K562 (cell line): ENCODE data around the gene DSCAM.

Experiments
- FOXP1 ChIP-seq: sonication (generic); formaldehyde crosslinking; IDR thresholded peaks from 2 replicates; pipeline ENCODE4 v1.8.0; 2022; ENCODE audit warnings: mild to moderate bottlenecking, missing genetic modification reagents
- GMEB1 ChIP-seq: fragments of 250-450 bp; sonication (Bioruptor Pico); IDR thresholded peaks from 2 replicates; pipeline ENCODE4 v1.4.0; 2020; ENCODE audit warnings: mild to moderate bottlenecking
- HOXB6 ChIP-seq: fragments of 250-450 bp; sonication (Bioruptor Pico); IDR thresholded peaks from 2 replicates; pipeline ENCODE4 v1.5.1; 2022; ENCODE audit warnings: mild to moderate bottlenecking, borderline replicate concordance
- NCOA2 ChIP-seq, 2 experiments: fragments of 450-650 bp; IDR thresholded peaks; 2 replicates each; pipeline ENCODE4 v1.6.1; 2018; ENCODE audit warnings: mild to moderate bottlenecking in 2 of 2, moderate library complexity in 1 of 2; ENCODE audit not compliant: partially characterized antibody in 2 of 2
- PML ChIP-seq: IDR thresholded peaks from 2 replicates; pipeline ENCODE4 v1.6.1; 2012; ENCODE audit warnings: low read length, inconsistent platforms
- SIN3B ChIP-seq: fragments of 450-650 bp; IDR thresholded peaks from 2 replicates; pipeline ENCODE4 v1.6.1; 2017; ENCODE audit warnings: low read depth, mild to moderate bottlenecking, moderate library complexity
- SREBF2 ChIP-seq: sonication (generic); formaldehyde crosslinking; IDR thresholded peaks from 2 replicates; pipeline ENCODE4 v1.4.0; 2020; ENCODE audit warnings: mild to moderate bottlenecking, missing genetic modification reagents
- TCF7L2 ChIP-seq: fragments of 150-350 bp; IDR thresholded peaks from 2 replicates; pipeline ENCODE4 v1.6.1; 2016; ENCODE audit warnings: low read depth, mild to moderate bottlenecking, low read length, moderate library complexity
- ZFP36 ChIP-seq: fragments of 150-350 bp; IDR thresholded peaks from 2 replicates; pipeline ENCODE4 v1.6.1; 2018; ENCODE audit warnings: low read length, low read depth; ENCODE audit not compliant: partially characterized antibody
- TF ChIP-seq, protein P1 (sequence below), 3 experiments: IDR thresholded peaks in 2 of 3; conservative IDR thresholded peaks in 1 of 3; 2 replicates each; pipeline ENCODE4 v1.5.1; 2011 to 2012; ENCODE audit warnings: low read length in 3 of 3, mild to moderate bottlenecking in 3 of 3, control low read depth in 2 of 3, improper control_type of control experiment in 1 of 3, inconsistent platforms in 1 of 3, low read depth in 1 of 3, mixed read lengths in 1 of 3, moderate library complexity in 1 of 3; ENCODE audit not compliant: insufficient read depth in 2 of 3
- TF ChIP-seq, protein P2 (sequence below): sonication (generic); formaldehyde crosslinking; IDR thresholded peaks from 2 replicates; pipeline ENCODE4 v1.8.0; 2023; ENCODE audit warnings: mild to moderate bottlenecking, missing genetic modification reagents
- TF ChIP-seq, protein P3 (sequence below): IDR thresholded peaks from 2 replicates; pipeline ENCODE4 v1.6.1; 2016; ENCODE audit warnings: missing genetic modification characterization, missing compliant biosample characterization
- TF ChIP-seq, protein P4 (sequence below), 2 experiments: fragments of 450-650 bp; IDR thresholded peaks; 2 replicates each; pipeline ENCODE4 v1.6.1; 2016; ENCODE audit warnings: mild to moderate bottlenecking in 2 of 2, borderline replicate concordance in 1 of 2, low read depth in 1 of 2, moderate library complexity in 1 of 2

GRCh38 chr21:40178726-40179125 lies 668.2 kb downstream of the DSCAM start:
- no peak for TF ChIP-seq ZFP36
- TF ChIP-seq PML, result no peak
- TF ChIP-seq SIN3B, result no peak
- no peak for TF ChIP-seq TCF7L2
- TF ChIP-seq, protein P1, sequence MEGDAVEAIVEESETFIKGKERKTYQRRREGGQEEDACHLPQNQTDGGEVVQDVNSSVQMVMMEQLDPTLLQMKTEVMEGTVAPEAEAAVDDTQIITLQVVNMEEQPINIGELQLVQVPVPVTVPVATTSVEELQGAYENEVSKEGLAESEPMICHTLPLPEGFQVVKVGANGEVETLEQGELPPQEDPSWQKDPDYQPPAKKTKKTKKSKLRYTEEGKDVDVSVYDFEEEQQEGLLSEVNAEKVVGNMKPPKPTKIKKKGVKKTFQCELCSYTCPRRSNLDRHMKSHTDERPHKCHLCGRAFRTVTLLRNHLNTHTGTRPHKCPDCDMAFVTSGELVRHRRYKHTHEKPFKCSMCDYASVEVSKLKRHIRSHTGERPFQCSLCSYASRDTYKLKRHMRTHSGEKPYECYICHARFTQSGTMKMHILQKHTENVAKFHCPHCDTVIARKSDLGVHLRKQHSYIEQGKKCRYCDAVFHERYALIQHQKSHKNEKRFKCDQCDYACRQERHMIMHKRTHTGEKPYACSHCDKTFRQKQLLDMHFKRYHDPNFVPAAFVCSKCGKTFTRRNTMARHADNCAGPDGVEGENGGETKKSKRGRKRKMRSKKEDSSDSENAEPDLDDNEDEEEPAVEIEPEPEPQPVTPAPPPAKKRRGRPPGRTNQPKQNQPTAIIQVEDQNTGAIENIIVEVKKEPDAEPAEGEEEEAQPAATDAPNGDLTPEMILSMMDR (IDR thresholded peaks at IDR 0.05 in 2 of 3, conservative IDR thresholded peaks at IDR 0.05 in 1 of 3; ENCODE audit: insufficient read depth in 2 of 3, low read depth in 1 of 3, low read length in 3 of 3), result no peak
- TF ChIP-seq NCOA2 (IDR thresholded peaks at IDR 0.05; ENCODE audit: partially characterized antibody in 2 of 2), result no peak
- TF ChIP-seq, protein P2, sequence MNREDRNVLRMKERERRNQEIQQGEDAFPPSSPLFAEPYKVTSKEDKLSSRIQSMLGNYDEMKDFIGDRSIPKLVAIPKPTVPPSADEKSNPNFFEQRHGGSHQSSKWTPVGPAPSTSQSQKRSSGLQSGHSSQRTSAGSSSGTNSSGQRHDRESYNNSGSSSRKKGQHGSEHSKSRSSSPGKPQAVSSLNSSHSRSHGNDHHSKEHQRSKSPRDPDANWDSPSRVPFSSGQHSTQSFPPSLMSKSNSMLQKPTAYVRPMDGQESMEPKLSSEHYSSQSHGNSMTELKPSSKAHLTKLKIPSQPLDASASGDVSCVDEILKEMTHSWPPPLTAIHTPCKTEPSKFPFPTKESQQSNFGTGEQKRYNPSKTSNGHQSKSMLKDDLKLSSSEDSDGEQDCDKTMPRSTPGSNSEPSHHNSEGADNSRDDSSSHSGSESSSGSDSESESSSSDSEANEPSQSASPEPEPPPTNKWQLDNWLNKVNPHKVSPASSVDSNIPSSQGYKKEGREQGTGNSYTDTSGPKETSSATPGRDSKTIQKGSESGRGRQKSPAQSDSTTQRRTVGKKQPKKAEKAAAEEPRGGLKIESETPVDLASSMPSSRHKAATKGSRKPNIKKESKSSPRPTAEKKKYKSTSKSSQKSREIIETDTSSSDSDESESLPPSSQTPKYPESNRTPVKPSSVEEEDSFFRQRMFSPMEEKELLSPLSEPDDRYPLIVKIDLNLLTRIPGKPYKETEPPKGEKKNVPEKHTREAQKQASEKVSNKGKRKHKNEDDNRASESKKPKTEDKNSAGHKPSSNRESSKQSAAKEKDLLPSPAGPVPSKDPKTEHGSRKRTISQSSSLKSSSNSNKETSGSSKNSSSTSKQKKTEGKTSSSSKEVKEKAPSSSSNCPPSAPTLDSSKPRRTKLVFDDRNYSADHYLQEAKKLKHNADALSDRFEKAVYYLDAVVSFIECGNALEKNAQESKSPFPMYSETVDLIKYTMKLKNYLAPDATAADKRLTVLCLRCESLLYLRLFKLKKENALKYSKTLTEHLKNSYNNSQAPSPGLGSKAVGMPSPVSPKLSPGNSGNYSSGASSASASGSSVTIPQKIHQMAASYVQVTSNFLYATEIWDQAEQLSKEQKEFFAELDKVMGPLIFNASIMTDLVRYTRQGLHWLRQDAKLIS, result no peak
- TF ChIP-seq HOXB6, result no peak
- TF ChIP-seq FOXP1, result no peak
- TF ChIP-seq, protein P3, sequence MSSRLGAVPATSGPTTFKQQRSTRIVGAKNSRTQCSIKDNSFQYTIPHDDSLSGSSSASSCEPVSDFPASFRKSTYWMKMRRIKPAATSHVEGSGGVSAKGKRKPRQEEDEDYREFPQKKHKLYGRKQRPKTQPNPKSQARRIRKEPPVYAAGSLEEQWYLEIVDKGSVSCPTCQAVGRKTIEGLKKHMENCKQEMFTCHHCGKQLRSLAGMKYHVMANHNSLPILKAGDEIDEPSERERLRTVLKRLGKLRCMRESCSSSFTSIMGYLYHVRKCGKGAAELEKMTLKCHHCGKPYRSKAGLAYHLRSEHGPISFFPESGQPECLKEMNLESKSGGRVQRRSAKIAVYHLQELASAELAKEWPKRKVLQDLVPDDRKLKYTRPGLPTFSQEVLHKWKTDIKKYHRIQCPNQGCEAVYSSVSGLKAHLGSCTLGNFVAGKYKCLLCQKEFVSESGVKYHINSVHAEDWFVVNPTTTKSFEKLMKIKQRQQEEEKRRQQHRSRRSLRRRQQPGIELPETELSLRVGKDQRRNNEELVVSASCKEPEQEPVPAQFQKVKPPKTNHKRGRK, result no peak
- TF ChIP-seq, protein P4, sequence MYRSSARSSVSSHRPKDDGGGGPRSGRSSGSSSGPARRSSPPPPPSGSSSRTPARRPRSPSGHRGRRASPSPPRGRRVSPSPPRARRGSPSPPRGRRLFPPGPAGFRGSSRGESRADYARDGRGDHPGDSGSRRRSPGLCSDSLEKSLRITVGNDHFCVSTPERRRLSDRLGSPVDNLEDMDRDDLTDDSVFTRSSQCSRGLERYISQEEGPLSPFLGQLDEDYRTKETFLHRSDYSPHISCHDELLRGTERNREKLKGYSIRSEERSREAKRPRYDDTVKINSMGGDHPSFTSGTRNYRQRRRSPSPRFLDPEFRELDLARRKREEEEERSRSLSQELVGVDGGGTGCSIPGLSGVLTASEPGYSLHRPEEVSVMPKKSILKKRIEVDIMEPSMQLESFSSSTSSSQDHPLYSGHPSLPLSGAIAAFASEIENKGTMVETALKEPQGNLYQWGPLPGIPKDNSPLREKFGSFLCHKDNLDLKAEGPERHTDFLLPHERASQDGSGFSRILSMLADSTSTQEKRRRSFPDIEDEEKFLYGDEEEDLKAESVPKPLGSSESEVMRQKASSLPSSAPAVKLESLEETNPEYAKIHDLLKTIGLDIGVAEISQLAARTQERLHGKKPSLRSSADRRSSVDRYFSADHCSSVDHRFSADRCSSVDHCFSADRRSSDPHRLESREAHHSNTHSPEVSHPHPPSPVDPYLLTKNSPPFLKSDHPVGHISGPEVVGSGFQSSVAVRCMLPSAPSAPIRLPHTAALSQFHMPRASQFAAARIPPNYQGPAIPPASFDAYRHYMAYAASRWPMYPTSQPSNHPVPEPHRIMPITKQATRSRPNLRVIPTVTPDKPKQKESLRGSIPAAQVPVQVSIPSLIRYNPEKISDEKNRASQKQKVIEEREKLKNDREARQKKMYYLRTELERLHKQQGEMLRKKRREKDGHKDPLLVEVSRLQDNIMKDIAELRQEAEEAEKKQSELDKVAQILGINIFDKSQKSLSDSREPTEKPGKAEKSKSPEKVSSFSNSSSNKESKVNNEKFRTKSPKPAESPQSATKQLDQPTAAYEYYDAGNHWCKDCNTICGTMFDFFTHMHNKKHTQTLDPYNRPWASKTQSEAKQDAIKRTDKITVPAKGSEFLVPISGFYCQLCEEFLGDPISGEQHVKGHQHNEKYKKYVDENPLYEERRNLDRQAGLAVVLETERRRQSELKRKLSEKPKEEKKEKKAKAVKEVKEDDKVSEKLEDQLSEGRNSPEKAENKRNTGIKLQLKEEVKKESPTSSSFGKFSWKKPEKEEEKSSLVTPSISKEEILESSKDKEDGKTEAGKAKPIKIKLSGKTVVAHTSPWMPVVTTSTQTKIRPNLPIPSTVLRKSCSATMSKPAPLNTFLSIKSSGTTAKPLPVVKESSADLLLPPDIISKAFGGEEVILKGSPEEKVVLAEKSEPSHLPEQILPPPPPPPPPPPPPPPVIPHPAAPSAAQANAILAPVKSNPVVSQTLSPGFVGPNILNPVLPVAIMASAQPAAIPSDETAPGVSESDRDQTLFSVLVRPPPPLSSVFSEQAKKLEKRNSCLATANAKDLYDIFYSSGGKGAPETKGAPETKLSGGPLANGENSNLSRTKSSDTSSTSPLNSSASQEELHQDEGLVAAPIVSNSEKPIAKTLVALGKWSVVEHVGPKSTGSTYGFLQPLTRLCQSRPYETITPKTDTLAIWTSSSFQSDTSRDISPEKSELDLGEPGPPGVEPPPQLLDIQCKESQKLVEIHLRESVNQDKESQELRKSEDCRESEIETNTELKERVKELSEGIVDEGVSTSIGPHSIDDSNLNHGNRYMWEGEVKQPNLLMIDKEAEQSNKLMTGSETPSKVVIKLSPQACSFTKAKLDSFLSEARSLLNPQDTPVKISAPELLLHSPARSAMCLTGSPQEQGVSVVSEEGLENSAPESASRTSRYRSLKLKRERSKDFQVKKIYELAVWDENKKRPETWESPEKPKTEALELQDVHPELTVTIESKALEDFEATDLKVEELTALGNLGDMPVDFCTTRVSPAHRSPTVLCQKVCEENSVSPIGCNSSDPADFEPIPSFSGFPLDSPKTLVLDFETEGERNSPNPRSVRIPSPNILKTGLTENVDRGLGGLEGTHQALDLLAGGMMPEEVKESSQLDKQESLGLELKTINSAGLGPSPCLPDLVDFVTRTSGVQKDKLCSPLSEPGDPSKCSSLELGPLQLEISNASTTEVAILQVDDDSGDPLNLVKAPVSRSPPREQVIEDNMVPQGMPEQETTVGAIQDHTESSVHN (IDR thresholded peaks at IDR 0.05; ENCODE audit: borderline replicate concordance in 1 of 2, low read depth in 1 of 2), result no peak
- TF ChIP-seq GMEB1 (CRISPR knock-in tag), result no peak
- TF ChIP-seq SREBF2 (CRISPR knock-in tag), result no peak
